ENCODE results near the gene DLGAP1. TPM values are rescaled to one million over a fixed set of nuclear protein-coding genes. Genes with fewer than 3 reads are reported as not detected.

Gene DLGAP1
- total RNA-seq, 3 donors from 2014 or later = 0.96 to 17.6 (median 5.2) TPM

GRCh38 chr18:3720159-3720558, 734.9 kb downstream of the DLGAP1 start:
- H3K36me3 ChIP-seq = no peaks in the 10 kb centered on the region
- DNase-seq (ENCODE audit: low spot score in 2 of 2) = no peak
- H3K4me3 ChIP-seq = no peak overlapping the region
- TF ChIP-seq POLR2AphosphoS5 (IDR thresholded peaks at IDR 0.05) (no peak), POLR2A (IDR thresholded peaks at IDR 0.05) (no peak)
- TF ChIP-seq, protein P1, sequence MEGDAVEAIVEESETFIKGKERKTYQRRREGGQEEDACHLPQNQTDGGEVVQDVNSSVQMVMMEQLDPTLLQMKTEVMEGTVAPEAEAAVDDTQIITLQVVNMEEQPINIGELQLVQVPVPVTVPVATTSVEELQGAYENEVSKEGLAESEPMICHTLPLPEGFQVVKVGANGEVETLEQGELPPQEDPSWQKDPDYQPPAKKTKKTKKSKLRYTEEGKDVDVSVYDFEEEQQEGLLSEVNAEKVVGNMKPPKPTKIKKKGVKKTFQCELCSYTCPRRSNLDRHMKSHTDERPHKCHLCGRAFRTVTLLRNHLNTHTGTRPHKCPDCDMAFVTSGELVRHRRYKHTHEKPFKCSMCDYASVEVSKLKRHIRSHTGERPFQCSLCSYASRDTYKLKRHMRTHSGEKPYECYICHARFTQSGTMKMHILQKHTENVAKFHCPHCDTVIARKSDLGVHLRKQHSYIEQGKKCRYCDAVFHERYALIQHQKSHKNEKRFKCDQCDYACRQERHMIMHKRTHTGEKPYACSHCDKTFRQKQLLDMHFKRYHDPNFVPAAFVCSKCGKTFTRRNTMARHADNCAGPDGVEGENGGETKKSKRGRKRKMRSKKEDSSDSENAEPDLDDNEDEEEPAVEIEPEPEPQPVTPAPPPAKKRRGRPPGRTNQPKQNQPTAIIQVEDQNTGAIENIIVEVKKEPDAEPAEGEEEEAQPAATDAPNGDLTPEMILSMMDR (IDR thresholded peaks at IDR 0.05) = no peak
- peaks cover 0 to 4% of the 10 kb centered on the region in 2 donors for H3K4me1 ChIP-seq
- H3K27ac ChIP-seq = peak overlapping the region in 1 of 2 donors; percentile 5
- H3K9me3 ChIP-seq = no peaks in the 10 kb centered on the region
- intact Hi-C loops (cut with DNase I; ENCODE audit: low total_unique reads) = no loop called here
- no peaks in the 10 kb centered on the region for H3K27me3 ChIP-seq

DNA sequence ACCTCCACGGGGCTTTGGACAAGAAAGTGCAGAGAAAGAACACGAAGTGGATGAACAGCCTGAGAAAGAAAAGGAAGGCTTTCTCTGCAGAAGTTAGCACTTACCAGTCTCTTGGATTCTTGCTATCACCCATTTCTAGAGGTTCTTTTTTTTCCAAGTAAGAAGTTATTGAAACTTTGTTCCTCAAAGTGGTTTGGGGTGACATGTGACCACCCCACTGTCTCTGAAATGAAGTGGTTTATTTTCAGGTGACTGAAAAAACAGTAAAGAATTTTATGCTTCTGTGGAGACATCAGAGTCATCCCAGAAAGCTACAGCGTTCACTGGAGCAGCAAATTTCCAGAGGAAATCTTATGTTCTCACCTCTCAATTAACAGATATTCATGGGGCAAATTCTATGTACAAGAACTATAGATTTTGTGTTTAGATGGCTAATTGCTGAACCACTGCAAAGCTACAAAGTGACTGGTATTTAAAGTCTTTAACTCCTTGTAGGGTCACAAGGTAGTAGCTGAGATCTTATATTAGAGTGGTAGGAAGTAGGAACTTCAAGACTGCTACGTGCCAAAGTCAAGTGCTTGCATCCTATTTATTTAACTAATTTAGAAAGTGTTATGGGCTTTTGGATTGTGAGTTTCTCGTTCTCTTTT, 737.6 kb downstream of the DLGAP1 start:
- no peaks in the 10 kb centered on the region for H3K27me3 ChIP-seq
- H3K4me3 ChIP-seq = no peak overlapping the region
- TF ChIP-seq, protein P1 (IDR thresholded peaks at IDR 0.05) = no peak
- TF ChIP-seq POLR2AphosphoS5 (IDR thresholded peaks at IDR 0.05) (no peak), POLR2A (IDR thresholded peaks at IDR 0.05) (no peak)
- no peaks in the 10 kb centered on the region for H3K4me1 ChIP-seq
- no peak for DNase-seq (ENCODE audit: low spot score in 2 of 2)
- H3K9me3 ChIP-seq = no peaks in the 10 kb centered on the region
- intact Hi-C loops (cut with DNase I; ENCODE audit: low total_unique reads) = no loop called here
- H3K36me3 ChIP-seq = no peaks in the 10 kb centered on the region
- H3K27ac ChIP-seq = no peak overlapping the region

DNA sequence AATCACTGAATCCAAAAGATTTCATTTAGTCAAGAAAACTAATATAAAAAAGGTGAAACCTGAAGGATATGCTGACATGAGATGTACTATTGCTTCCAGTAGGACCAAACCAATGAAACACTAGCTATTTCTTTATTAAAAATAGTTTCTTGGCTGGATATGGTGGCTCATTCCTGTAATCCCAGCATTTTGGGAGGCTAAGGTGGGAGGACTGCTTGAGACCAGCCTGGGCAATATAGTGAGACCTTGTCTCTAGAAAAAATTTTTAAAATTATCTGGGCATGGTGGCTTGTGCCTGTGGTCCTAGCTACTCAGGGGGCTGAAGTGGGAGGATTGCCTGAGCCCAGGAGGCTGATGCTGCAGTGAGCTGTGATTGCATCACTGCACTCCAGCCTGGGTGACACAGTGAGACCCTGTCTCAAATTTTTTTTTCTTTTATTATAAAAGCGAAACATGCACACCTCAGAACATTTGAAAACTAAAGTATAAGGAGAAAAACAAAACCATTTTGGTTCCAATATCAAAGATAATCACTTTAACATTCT, 738.9 kb downstream of the DLGAP1 start:
- H3K9me3 ChIP-seq = no peaks in the 10 kb centered on the region
- intact Hi-C loops (cut with DNase I; ENCODE audit: low total_unique reads) = no loop called here
- DNase-seq (ENCODE audit: low spot score in 2 of 2) = no peak
- no peak overlapping the region for H3K27ac ChIP-seq
- no peaks in the 10 kb centered on the region for H3K27me3 ChIP-seq
- no peaks in the 10 kb centered on the region for H3K4me1 ChIP-seq
- H3K4me3 ChIP-seq = no peak overlapping the region
- H3K36me3 ChIP-seq = no peaks in the 10 kb centered on the region
- TF ChIP-seq POLR2AphosphoS5 (IDR thresholded peaks at IDR 0.05) (no peak), POLR2A (IDR thresholded peaks at IDR 0.05) (no peak)
- TF ChIP-seq, protein P1 (IDR thresholded peaks at IDR 0.05) = no peak

- no peak overlapping the region for H3K27ac ChIP-seq
- no peaks in the 10 kb centered on the region for H3K36me3 ChIP-seq
- H3K27me3 ChIP-seq = no peaks in the 10 kb centered on the region
- TF ChIP-seq, protein P1 (IDR thresholded peaks at IDR 0.05) = no peak
- TF ChIP-seq POLR2AphosphoS5 (IDR thresholded peaks at IDR 0.05) (no peak), POLR2A (IDR thresholded peaks at IDR 0.05) (no peak)
- H3K4me3 ChIP-seq = no peak overlapping the region
- intact Hi-C loops (cut with DNase I; ENCODE audit: low total_unique reads) = no loop called here
- peaks cover 0 to 7% of the 10 kb centered on the region in 2 donors for H3K4me1 ChIP-seq
- no peaks in the 10 kb centered on the region for H3K9me3 ChIP-seq
- no peak for DNase-seq (ENCODE audit: low spot score in 2 of 2)
Measured at GRCh38 chr18:3715231-3716080, 739.7 kb downstream of the DLGAP1 start.

DNA sequence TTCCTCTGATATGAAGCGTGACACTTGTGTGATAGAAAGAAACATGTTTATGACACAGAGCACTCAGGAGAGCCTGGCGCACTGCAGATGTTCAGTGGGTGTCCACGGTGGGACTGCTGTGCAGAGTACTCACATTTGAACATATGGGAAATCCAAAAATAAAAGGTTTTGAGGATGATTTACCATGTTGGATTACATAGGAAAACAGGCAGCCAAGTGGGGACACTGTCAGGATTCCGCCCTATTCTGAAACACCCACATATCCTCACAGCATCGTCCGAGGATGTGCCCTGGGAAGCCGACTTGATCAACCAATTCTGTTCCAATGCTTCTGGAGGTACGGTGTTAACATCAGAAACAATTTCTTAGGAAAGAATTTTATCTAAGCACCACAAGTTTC, 741.4 kb downstream of the DLGAP1 start:
- H3K36me3 ChIP-seq = no peaks in the 10 kb centered on the region

More for the DNA sequence above, 741.4 kb downstream of the DLGAP1 start:
- intact Hi-C loops (cut with DNase I; ENCODE audit: low total_unique reads) = no loop called here
- peaks cover 0 to 10% of the 10 kb centered on the region in 2 donors for H3K4me1 ChIP-seq
- H3K27ac ChIP-seq = no peak overlapping the region
- DNase-seq (ENCODE audit: low spot score in 2 of 2) = no peak
- TF ChIP-seq, protein P1 (IDR thresholded peaks at IDR 0.05) = no peak
- no peak for TF ChIP-seq POLR2AphosphoS5 (IDR thresholded peaks at IDR 0.05)
- TF ChIP-seq POLR2A (IDR thresholded peaks at IDR 0.05) = no peak
- no peaks in the 10 kb centered on the region for H3K9me3 ChIP-seq
- H3K4me3 ChIP-seq = no peak overlapping the region
- H3K27me3 ChIP-seq = no peaks in the 10 kb centered on the region

All from breast epithelium (tissue), 4 donors.